COLO829 (cell line): ENCODE results near the gene MRPL45.

ENCODE experiments used
- DNase-seq: peaks from one replicate; pipeline ENCODE4 v3.0.0; 2012; ENCODE audit warnings: low spot score

The MRPL45 gene

GRCh38 chr17:38349097-38349730 is 52.2 kb downstream of the MRPL45 start:
- peak; percentile 69 for DNase-seq

- no peak for DNase-seq
These were observed 53.1 kb downstream of the MRPL45 start for GRCh38 chr17:38350035-38350434.

DNA sequence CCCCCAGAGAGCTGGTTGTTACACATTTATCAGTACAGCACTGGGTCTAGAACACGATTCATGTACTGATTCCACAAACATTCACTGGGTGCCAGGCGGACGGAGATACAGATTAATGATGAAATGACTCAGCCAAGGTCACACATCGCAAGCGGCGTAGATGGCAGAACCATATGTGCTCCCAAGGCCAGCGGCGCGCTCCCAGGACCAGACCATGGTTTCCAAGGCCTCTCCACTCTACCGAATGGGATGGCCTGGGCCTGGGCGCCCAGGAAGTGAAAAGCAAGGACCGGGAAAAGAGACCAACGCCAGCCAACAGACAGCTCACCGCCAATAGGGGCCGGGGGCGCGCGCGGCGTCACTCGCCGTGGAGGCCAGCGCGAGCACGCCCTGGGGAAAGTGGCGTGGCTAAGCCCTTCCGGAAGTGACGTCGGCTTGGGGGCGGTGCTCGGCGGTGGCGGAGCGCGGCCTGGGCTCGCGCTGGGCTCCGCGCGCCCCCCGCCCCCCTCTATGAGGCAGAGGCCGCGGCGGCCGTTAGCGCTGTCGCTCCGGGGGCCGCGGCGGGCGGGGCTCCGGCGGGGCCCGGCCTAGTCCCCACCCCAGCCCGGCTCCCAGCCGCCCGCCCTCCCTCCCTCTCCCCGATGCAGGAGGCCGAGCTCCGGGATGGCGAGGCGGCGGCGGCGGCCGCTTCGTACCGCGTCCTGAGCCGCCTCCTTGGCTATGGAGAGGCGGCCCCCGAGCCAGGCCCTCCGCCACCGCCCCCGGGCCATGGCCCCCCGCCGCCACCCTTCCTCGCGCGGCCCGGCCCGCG is 54.6 kb downstream of the MRPL45 start, which contains the start of gene SOCS7:
SOCS7 (plus strand) TSS at position 433 of the 811 bp plus-strand sequence; CDS start at position 642, 209 bp downstream.
- peak; percentile 78 for DNase-seq

DNA sequence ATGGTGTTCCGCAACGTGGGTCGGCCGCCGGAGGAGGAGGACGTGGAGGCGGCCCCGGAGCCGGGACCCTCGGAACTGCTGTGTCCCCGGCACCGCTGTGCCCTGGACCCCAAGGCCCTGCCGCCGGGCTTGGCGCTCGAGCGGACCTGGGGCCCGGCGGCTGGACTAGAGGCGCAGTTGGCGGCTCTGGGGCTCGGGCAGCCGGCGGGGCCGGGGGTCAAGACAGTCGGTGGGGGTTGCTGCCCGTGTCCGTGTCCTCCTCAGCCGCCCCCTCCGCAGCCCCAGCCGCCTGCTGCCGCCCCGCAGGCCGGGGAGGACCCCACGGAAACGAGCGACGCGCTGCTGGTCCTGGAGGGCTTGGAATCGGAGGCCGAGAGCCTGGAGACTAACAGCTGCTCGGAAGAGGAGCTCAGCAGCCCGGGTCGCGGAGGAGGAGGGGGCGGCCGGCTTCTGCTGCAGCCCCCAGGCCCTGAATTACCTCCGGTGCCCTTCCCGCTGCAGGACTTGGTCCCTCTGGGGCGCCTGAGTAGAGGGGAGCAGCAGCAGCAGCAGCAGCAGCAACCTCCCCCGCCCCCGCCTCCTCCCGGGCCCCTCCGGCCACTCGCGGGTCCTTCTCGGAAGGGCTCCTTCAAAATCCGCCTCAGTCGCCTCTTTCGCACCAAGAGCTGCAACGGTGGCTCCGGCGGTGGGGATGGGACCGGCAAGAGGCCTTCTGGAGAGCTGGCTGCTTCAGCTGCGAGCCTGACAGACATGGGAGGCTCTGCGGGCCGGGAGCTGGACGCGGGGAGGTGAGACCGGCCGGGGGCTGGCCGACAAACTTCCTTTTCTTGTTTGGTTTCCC is 55.5 kb downstream of the MRPL45 start:
- no peak for DNase-seq

GRCh38 chr17:38353086-38353604 is 56.2 kb downstream of the MRPL45 start:
- no peak for DNase-seq

GRCh38 chr17:38353668-38354067 is 56.7 kb downstream of the MRPL45 start:
- no peak for DNase-seq

DNA sequence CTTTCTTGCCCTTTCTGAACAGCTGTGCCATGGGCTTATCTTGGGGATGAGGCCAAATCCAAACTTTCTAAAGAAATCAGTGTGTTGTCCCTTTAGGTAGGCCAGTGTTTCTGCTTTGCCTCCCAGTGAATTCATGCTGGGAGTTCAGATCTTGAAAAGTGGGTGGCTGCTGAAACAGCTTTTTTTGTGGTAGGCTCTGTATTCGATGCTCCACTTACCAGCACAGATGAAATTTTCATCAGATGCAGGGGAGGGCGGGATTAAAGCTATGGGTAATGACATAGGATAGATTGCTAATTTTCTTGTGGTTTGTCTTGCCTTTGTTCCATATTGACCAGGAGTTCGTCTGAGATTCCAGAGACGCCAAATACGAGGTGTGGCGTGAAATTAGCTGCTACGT is 57.5 kb downstream of the MRPL45 start:
- DNase-seq, result no peak

- DNase-seq, result no peak
These were observed 58.3 kb downstream of the MRPL45 start for GRCh38 chr17:38355251-38355650.

DNA sequence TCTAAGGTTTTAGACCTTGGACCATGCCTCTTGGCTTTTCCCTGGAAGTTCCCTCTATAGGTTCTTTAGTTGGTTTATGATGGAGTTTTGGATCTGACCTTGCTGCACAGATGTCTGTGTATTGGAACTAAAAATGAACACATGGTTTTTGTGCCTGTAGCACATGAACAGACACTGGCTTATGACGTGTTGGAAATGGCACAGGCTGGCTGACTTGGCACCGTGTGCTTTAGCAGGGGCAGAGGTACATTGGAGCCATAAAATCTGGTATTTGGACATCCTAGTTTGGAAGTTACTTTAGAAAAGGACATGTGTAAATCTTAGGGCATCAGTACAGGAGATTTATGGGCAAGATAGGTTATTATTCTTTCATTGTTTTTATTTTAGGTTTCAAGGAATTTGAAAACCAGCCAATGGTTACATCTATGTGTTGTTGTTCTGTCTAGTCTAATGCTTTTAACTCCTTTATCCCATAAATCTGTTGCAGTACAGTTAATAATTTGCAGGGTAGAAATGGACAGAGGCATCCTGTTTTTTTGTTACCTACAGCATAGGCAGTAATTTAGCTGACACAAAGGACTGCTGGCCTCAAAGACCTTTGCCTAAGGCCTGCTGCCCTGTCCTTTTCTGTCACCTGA is 60.6 kb downstream of the MRPL45 start:
- no peak for DNase-seq

DNA sequence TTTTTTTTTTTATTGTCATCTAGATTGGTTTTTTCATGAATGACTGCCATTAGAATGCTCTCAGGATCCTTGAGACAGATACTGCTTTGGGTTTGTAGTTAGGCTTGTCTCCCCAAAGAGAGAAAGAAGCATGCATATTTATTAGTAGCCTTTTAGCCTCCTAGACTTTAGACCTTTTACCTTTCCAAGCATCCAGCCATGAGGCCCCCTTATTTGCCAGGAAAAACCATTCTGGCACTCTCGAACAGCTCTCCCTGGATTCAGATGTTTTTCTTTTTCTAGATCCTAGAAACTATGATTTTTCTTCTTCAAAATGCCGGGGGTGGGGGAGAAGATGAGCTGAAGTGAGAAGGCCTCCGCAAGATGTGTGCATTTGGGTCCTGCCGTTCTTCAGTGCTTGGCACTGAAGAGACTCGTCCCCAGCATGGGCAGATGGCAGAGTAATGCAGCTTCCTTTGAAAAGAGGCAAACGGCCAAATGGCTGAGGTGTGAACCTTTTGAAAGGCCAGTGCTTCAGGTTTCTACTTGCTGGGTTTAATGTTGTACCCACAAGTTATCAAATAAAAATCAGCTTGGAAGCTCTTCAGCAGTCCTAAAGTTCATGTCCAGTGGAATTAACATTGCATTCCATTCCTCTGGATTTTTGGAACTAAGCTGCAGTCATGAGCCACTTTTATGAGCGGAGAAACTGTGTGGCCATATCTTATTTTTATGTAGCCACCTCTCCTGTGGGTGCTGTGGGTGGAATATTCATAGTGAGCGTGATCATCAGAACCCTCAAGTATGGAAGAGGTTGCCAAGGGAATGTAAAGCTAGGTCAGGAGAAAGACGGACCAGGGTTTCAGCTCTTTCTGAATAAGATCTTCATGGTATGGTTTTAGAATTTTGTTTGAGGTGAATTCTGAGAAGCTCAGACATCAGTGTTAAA is 61.9 kb downstream of the MRPL45 start:
- DNase-seq, result no peak

DNA sequence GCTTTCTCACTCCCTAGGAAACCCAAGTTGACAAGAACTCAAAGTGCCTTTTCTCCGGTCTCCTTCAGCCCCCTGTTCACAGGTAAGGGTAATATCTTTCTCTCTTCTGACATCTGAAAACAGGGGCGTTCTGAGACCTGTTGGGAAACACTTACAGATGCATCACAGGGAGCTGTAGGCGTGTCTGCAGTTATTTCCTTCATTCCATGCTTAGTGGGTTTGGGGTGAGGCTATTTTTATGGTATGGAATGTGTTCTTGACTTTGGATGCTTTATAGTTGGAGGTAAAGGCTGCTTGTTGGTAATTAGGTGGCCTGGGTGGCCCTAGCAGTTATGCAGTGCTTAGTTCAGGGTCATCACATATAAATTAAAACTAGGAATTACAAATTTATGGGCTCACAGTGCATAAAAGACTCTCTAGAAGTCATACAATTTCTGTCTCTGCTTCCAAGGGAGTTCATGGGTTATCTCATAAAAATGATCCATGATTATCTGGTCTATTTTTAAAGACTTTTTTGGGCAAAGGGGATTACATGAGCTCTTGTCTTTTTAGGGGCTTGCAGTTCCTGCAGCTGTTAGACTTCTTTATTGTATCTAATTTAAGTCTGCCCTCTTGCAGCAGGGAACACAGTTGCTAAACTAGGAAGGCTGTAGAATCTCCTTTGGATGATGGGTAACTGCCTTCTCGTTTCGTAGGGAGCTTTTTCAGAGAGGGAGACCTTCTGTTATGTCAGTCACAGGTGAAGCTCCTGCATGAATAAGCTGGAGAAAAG is 64.9 kb downstream of the MRPL45 start:
- no peak for DNase-seq

GRCh38 chr17:38363016-38363415 is 66.0 kb downstream of the MRPL45 start:
- DNase-seq, result no peak

DNA sequence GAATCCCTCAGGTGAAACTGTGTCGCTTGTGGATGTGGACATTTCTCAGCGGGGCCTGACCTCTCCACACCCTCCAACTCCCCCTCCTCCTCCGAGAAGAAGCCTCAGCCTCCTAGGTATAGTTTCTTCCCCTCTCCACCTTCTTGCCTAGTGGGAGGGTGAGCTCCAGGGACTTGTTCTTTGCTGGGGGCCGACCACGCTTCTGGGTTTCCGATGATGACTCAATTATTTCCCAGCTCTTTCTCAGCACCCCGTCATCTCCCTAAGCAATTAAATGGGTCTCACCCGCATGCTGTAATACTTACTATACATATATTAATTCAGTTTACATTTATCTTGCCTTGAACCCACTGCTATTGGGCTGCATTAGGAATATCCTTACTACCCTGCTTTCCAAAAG is 67.8 kb downstream of the MRPL45 start:
- DNase-seq, result no peak

DNA sequence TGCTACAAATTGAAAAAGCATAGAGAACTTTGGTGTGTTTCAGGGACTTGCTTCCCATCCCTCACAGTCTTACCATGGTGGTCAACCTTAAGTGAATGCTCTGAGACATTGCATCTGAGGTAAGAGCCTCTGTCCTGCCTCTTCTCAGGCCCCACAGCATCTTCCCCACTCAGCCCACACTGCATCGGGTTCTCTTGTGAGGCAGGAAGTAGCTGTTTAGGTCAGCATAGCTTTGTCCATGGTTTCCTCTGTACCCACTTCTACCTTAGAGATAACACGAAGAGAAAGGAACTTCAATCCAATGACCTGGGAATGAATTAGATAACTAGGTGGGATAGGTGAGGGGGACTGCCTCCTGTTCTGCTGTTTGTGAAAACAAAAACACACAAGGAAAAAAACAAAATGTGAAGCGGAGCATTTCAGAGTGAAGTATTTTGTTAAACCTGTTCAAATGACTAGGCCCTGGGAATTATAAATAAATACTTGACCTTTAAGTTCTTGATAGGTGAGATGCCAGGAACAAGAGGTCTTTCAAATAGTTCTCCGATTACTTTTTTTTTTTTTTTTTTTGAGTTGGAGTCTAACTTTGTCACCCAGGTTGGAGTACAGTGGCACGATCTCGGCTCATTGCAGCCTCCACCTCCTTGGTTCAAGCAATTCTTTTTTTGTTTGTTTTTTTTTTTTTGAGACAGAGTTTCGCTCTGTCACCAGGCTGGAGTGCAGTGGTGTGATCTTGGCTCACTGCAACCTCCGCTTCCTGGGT is 72.3 kb downstream of the MRPL45 start:
- DNase-seq, result no peak
